NT2/D1 (cell line): Measurements from ENCODE around the gene SRSF1.

ENCODE experiments used
- DNase-seq: peaks from one replicate; pipeline ENCODE4 v3.0.0-alpha.2; 2011; ENCODE audit warnings: low read depth, low spot score
- H3K27me3 ChIP-seq: 2 replicates; pipeline ENCODE4 v1.6.0; 2011; ENCODE audit warnings: mild to moderate bottlenecking; ENCODE audit not compliant: insufficient read length, insufficient read depth
- H3K36me3 ChIP-seq: 2 replicates; pipeline ENCODE4 v1.6.1; 2011; ENCODE audit warnings: mild to moderate bottlenecking, low read length, mixed read lengths; ENCODE audit not compliant: insufficient read depth, insufficient read length
- H3K4me1 ChIP-seq: 2 replicates; pipeline ENCODE4 v1.5.1; 2011; ENCODE audit not compliant: insufficient read depth, insufficient read length
- H3K4me3 ChIP-seq: 2 replicates; pipeline ENCODE4 v1.5.1; 2011; ENCODE audit warnings: low read depth; ENCODE audit not compliant: insufficient read length
- H3K9ac ChIP-seq: 2 replicates; pipeline ENCODE4 v1.6.0; 2011; ENCODE audit warnings: low read depth; ENCODE audit not compliant: insufficient read length
- H3K9me3 ChIP-seq: 2 replicates; pipeline ENCODE4 v1.5.1; 2011; ENCODE audit warnings: mild to moderate bottlenecking, low read length; ENCODE audit not compliant: insufficient read depth
- SUZ12 ChIP-seq: IDR thresholded peaks from 2 replicates; pipeline ENCODE4 v1.6.1; 2011; ENCODE audit not compliant: insufficient read length, insufficient read depth; ENCODE audit errors: extremely low read depth
- YY1 ChIP-seq: IDR thresholded peaks from 2 replicates; pipeline ENCODE4 v1.6.1; 2011; ENCODE audit not compliant: insufficient read length, insufficient read depth
- ZNF274 ChIP-seq: IDR thresholded peaks from 2 replicates; pipeline ENCODE4 v1.6.1; 2011; ENCODE audit warnings: mild to moderate bottlenecking, low read depth, low read length

The SRSF1 gene

DNA sequence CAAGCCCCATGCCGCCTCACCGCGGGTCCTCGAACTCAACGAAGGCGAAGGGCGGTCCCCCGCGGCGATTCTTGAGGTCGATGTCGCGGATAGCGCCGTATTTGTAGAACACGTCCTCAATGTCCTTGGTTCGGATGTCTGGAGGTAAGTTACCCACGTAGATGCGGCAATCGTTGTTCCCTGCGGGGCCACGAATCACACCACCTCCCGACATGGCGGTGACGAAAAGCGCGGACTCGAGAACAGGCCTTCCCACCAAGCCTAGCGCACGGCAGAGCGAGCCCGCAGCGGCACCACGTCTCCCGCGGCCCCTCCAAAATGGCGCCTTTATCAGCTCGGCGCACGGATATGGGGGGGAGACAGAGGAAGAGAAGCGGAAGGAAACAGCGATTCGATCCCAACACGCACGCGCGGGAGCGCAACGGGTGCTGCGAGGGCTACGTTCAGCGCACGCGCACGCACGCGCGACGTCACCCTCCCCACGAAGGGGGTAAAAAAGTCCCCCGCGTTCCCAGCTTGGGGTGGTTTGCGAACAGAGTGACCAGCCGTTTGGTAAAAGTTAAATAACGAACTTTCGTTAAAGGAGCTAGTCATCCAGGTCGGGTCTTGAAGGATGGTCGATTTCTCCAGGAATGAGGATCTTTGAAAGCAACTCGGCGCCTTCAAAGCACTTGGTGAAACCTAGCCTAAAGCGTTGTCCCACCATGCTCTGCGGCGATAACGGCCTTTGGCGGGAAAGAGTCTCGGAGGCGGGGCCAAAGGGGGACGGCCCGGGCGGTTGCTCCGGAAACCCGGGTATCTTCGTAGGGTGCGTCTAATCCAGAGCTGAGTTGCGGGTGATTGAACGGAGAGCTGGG, at the start of gene SRSF1:
SRSF1 (minus strand) TSS at position 323 of the 857 bp plus-strand sequence; CDS start at position 214, 109 bp downstream.
- TF ChIP-seq ZNF274 (no peak), YY1 (peak; percentile 88)
- Histone ChIP-seq H3K27me3 (no peaks in the 10 kb centered on the region), H3K9ac (peak within 1 kb of the TSS; percentile 99), H3K4me3 (peak within 1 kb of the TSS; percentile 99), H3K9me3 (no peaks in the 10 kb centered on the region), H3K36me3 (peaks cover 46% of the 10 kb centered on the region), H3K4me1 (no peaks in the 10 kb centered on the region)
- peak; percentile 92 for DNase-seq

GRCh38 chr17:58056476-58056875, 49.4 kb upstream of the SRSF1 start:
- H3K9ac ChIP-seq, result no peak overlapping the region
- no peak for DNase-seq
- H3K36me3 ChIP-seq, result no peaks in the 10 kb centered on the region
- no peak overlapping the region for H3K4me3 ChIP-seq
- TF ChIP-seq ZNF274, result no peak
- no peak for TF ChIP-seq YY1
- no peak for TF ChIP-seq SUZ12
- no peaks in the 10 kb centered on the region for H3K27me3 ChIP-seq
- no peaks in the 10 kb centered on the region for H3K9me3 ChIP-seq
- no peaks in the 10 kb centered on the region for H3K4me1 ChIP-seq

DNA sequence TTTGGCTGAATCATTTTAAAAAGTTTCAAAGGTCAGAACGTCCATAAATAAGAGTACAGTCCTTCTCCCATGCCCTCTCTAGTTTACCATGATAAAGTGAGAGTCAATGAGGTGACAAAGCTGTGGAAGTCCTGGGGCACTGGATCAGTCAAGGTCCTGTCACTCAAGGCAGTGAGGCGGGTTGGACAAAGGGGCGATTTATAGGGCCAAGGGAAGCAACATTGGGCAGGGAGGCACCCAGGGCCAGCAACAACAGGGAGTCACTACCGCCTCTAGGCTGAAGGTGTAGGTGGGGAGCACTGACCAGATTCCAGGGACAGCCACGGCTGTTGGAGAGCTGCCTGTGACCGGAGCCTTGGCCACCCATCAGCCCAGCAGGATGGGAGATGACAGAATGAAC, 47.6 kb upstream of the SRSF1 start:
- DNase-seq, result no peak
- Histone ChIP-seq H3K4me1 (no peaks in the 10 kb centered on the region), H3K36me3 (no peaks in the 10 kb centered on the region), H3K4me3 (no peak overlapping the region), H3K27me3 (no peaks in the 10 kb centered on the region), H3K9me3 (no peaks in the 10 kb centered on the region), H3K9ac (no peak overlapping the region)
- TF ChIP-seq ZNF274, result no peak
- no peak for TF ChIP-seq YY1

GRCh38 chr17:58052945-58053715, 46.1 kb upstream of the SRSF1 start:
- TF ChIP-seq ZNF274, result no peak
- no peak for TF ChIP-seq YY1
- TF ChIP-seq SUZ12, result no peak
- Histone ChIP-seq H3K4me1 (no peaks in the 10 kb centered on the region), H3K9me3 (no peaks in the 10 kb centered on the region), H3K9ac (no peak overlapping the region), H3K36me3 (no peaks in the 10 kb centered on the region), H3K4me3 (no peak overlapping the region), H3K27me3 (no peaks in the 10 kb centered on the region)
- no peak for DNase-seq

DNA sequence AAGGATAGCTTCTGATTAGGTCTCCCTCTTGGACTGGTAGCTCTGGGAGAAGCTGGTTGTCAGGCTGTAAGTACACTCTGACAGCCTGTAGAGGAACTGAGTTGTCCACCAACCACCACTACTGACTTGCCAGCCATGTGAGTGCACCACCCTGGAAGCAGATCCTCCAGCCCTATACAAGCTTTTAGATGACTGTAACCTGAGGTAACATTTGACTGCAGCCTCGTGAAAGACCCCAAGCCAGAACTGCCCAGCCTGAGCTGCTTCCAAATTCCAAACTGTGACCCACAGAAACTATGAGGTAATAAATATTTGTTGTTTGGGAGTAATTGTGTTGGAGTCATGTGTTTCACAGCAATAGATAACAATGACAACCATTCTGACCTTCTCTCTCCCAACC, 45.4 kb upstream of the SRSF1 start:
- Histone ChIP-seq H3K27me3 (no peaks in the 10 kb centered on the region), H3K9me3 (no peaks in the 10 kb centered on the region), H3K4me3 (no peak overlapping the region), H3K36me3 (no peaks in the 10 kb centered on the region), H3K9ac (no peak overlapping the region), H3K4me1 (no peaks in the 10 kb centered on the region)
- no peak for DNase-seq
- no peak for TF ChIP-seq YY1
- no peak for TF ChIP-seq SUZ12
- TF ChIP-seq ZNF274, result no peak

DNA sequence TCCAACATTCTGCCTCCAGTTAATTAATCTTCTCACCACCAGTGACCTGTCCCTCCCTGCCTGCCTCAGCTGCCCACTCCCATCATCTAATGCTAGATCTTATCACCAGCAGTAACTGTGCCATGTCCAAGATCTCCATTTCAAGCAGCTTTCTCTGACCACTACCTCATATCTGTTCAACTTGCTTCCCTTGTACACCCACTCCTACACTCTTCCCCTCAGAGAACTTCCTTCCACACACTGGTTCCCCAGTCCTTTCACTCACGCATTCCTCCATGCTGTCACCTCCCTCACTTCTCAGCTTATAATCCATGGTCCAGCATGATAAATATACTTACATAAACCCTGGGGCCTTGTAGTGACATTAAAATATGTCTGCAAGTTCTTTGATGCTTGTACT, 44.4 kb upstream of the SRSF1 start:
- no peaks in the 10 kb centered on the region for H3K4me1 ChIP-seq
- no peaks in the 10 kb centered on the region for H3K36me3 ChIP-seq
- TF ChIP-seq ZNF274 (no peak), SUZ12 (no peak), YY1 (no peak)
- no peak overlapping the region for H3K4me3 ChIP-seq
- H3K9ac ChIP-seq, result no peak overlapping the region
- no peaks in the 10 kb centered on the region for H3K27me3 ChIP-seq
- H3K9me3 ChIP-seq, result no peaks in the 10 kb centered on the region
- DNase-seq, result no peak

DNA sequence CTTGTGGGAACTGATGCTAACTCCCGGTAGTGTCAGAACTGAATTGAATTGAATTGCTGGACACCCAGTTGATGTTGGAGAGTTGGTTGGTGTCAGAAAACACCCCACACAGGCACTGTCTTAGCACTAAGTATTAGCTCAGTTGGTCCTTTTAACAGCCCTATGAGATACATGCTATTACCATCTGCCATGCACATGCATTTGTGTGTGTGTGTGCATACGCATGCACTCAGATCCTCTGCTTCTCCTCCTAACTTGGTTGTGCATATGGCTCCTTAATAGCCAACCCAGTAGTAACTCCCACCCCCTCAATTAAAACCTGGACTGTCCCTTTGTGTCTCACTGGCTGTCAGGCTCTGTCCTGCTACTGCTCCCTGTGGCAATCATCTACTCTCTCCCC, 43.9 kb upstream of the SRSF1 start:
- no peak for DNase-seq
- Histone ChIP-seq H3K36me3 (no peaks in the 10 kb centered on the region), H3K4me1 (no peaks in the 10 kb centered on the region), H3K4me3 (no peak overlapping the region), H3K9ac (no peak overlapping the region), H3K27me3 (no peaks in the 10 kb centered on the region), H3K9me3 (no peaks in the 10 kb centered on the region)
- TF ChIP-seq YY1 (no peak), ZNF274 (no peak), SUZ12 (no peak)
